Body of pancreas (tissue), 4 donors: Measurements from ENCODE around the gene SPATA2.

Experiments used
- CTCF ChIP-seq, 7 experiments: fragments of 450-650 bp in 4 of 7; fragments of 200-600 bp in 3 of 7; sonication (generic) in 3 of 7; IDR thresholded peaks; one replicate each; pipeline ENCODE4 v1.5.1; 2016 to 2019; ENCODE audit warnings: antibody characterized with exemption in 7 of 7
- POLR2A ChIP-seq, 3 donors: fragments of 450-650 bp; IDR thresholded peaks; one replicate each; pipeline ENCODE4 v1.6.1; 2016; ENCODE audit warnings: antibody characterized with exemption in 3 of 3, mild to moderate bottlenecking in 2 of 3

- no peak for TF ChIP-seq POLR2A (IDR thresholded peaks at IDR 0.05)
- no peak for TF ChIP-seq CTCF (IDR thresholded peaks at IDR 0.05)
Observed at GRCh38 chr20:49859011-49859410, 56.3 kb downstream of the SPATA2 start.
